Measurements from ENCODE around the gene PTGER1.

The PTGER1 gene, protein sequence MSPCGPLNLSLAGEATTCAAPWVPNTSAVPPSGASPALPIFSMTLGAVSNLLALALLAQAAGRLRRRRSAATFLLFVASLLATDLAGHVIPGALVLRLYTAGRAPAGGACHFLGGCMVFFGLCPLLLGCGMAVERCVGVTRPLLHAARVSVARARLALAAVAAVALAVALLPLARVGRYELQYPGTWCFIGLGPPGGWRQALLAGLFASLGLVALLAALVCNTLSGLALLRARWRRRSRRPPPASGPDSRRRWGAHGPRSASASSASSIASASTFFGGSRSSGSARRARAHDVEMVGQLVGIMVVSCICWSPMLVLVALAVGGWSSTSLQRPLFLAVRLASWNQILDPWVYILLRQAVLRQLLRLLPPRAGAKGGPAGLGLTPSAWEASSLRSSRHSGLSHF

DNA sequence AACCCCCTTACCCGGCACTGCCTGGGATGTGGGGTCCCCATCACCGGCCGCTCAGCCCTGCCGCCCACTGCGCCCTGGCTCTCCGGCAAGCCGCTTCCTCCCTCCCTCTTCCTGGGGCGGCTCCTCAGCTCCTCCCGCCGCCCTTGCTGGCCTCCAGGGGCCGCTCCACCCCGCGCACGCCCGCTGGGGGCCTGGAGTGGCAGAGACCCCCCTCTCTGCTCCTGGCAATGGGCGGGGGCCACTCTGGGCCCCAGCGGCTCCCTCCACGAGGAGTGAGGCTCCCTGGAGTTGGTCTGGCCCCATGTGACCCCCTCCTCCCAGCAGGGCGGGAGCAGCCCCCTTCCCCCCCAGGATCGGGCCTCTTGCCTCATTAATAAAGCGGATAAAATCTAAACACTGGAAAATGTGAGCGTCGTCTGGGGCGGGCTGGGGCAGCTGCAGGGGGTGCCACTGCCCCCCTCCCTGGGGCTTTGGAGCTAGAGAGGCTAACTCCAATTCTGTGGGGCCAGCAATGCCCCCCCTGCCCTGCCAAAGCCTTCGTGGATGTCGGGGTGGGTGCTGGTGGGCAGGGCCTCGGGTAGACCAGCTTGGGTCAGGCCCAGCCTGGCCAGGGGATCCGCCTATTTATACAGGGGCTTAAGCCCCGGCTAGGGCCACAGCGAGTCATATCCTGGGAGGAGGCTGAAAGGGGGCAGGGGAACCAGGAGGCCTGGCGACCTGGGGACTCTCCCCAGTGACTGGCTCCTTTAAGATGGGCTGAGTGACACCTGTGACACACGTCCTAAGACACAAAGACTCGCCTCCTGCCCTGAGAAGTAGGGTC, at the start of gene PTGER1:
TSS of gene PTGER1 (minus strand) at position 104 of the 823 bp plus-strand sequence. CDS start 1,034 bp downstream, outside the sequence.
- Histone ChIP-seq H3K36me3 (ENCODE audit: control insufficient read depth, insufficient read depth, low read length) (peaks cover 26% of the 10 kb centered on the region), H3K27ac (ENCODE audit: low read depth, low read length) (no peak within 1 kb of the TSS), H3K4me1 (ENCODE audit: control insufficient read depth, insufficient read depth, low read length) (peaks cover 20% of the 10 kb centered on the region), H3K9ac (ENCODE audit: low read length) (no peak within 1 kb of the TSS), H3K9me3 (ENCODE audit: control insufficient read depth, insufficient read depth, low read depth, low read length) (no peaks in the 10 kb centered on the region), H3K27me3 (ENCODE audit: control insufficient read depth, insufficient read depth, low read length) (no peaks in the 10 kb centered on the region; the same call in 1 of the 2 replicates), H3K4me3 (ENCODE audit: low read depth, low read length) (peak within 1 kb of the TSS; percentile 27)

GRCh38 chr19:14520543-14520942, 45.4 kb upstream of the PTGER1 start:
- no peak overlapping the region for H3K9ac ChIP-seq (ENCODE audit: low read length)
- H3K4me3 ChIP-seq (ENCODE audit: low read depth, low read length) = no peak overlapping the region
- no peaks in the 10 kb centered on the region for H3K27me3 ChIP-seq (ENCODE audit: control insufficient read depth, insufficient read depth, low read length)
- peaks cover 20% of the 10 kb centered on the region for H3K4me1 ChIP-seq (ENCODE audit: control insufficient read depth, insufficient read depth, low read length)
- peaks cover 12% of the 10 kb centered on the region for H3K36me3 ChIP-seq (ENCODE audit: control insufficient read depth, insufficient read depth, low read length)
- H3K9me3 ChIP-seq (ENCODE audit: control insufficient read depth, insufficient read depth, low read depth, low read length) = no peaks in the 10 kb centered on the region
- H3K27ac ChIP-seq (ENCODE audit: low read depth, low read length) = no peak overlapping the region

DNA sequence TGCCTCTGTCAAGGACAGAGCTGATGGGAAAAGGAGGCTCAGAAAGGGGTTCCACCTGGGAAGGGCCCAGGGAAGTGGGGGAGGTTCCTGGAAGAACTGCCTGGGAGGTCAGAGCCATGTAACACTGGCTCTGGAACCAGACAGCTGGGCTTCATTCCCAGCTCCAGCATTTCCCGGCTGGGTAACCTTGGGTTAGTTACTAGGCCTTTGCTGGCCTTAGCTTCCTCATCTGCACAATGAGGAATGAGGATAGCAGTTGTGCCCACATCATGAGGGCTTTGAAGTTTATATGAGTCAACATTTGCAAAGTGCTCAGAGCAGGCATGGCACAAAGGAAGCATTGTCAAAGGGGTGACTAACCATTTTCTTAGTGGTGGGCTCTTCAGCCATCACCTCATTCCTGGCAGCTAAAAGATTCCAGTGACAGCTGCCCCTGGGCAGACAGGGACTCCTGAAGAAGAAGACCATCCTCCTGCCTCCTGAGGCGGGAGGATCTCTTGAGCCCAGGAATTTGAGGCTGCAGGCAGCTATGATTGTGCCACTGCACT, 44.8 kb upstream of the PTGER1 start:
- Histone ChIP-seq H3K9me3 (ENCODE audit: control insufficient read depth, insufficient read depth, low read depth, low read length) (no peaks in the 10 kb centered on the region), H3K27me3 (ENCODE audit: control insufficient read depth, insufficient read depth, low read length) (no peaks in the 10 kb centered on the region), H3K9ac (ENCODE audit: low read length) (peak overlapping the region; percentile 46), H3K27ac (ENCODE audit: low read depth, low read length) (peak overlapping the region; percentile 74; the same call in 1 of the 2 replicates), H3K4me3 (ENCODE audit: low read depth, low read length) (no peak overlapping the region), H3K4me1 (ENCODE audit: control insufficient read depth, insufficient read depth, low read length) (peaks cover 18% of the 10 kb centered on the region), H3K36me3 (ENCODE audit: control insufficient read depth, insufficient read depth, low read length) (peaks cover 18% of the 10 kb centered on the region)

GRCh38 chr19:14519245-14519859, 44.2 kb upstream of the PTGER1 start:
- peak overlapping the region; percentile 46 for H3K9ac ChIP-seq (ENCODE audit: low read length)
- peak overlapping the region; percentile 74; the same call in 1 of the 2 replicates for H3K27ac ChIP-seq (ENCODE audit: low read depth, low read length)
- H3K4me1 ChIP-seq (ENCODE audit: control insufficient read depth, insufficient read depth, low read length) = peaks cover 18% of the 10 kb centered on the region
- H3K4me3 ChIP-seq (ENCODE audit: low read depth, low read length) = no peak overlapping the region; the same call in 1 of the 2 replicates
- H3K27me3 ChIP-seq (ENCODE audit: control insufficient read depth, insufficient read depth, low read length) = no peaks in the 10 kb centered on the region
- H3K36me3 ChIP-seq (ENCODE audit: control insufficient read depth, insufficient read depth, low read length) = peaks cover 24% of the 10 kb centered on the region
- H3K9me3 ChIP-seq (ENCODE audit: control insufficient read depth, insufficient read depth, low read depth, low read length) = no peaks in the 10 kb centered on the region

GRCh38 chr19:14517840-14518505, 42.8 kb upstream of the PTGER1 start, which contains the start of gene DNAJB1:
Gene DNAJB1 (minus strand): TSS chr19:14518397. CDS start chr19:14518349, 48 bp downstream.
- peak within 1 kb of the TSS; percentile 100 for H3K4me3 ChIP-seq (ENCODE audit: low read depth, low read length)
- peak within 1 kb of the TSS; percentile 93 for H3K27ac ChIP-seq (ENCODE audit: low read depth, low read length)
- H3K9ac ChIP-seq (ENCODE audit: low read length) = peak within 1 kb of the TSS; percentile 97
- no peaks in the 10 kb centered on the region for H3K27me3 ChIP-seq (ENCODE audit: control insufficient read depth, insufficient read depth, low read length)
- H3K4me1 ChIP-seq (ENCODE audit: control insufficient read depth, insufficient read depth, low read length) = peaks cover 18% of the 10 kb centered on the region
- H3K9me3 ChIP-seq (ENCODE audit: control insufficient read depth, insufficient read depth, low read depth, low read length) = no peaks in the 10 kb centered on the region
- peaks cover 29% of the 10 kb centered on the region for H3K36me3 ChIP-seq (ENCODE audit: control insufficient read depth, insufficient read depth, low read length)

- Histone ChIP-seq H3K27me3 (ENCODE audit: control insufficient read depth, insufficient read depth, low read length) (no peaks in the 10 kb centered on the region), H3K9ac (ENCODE audit: low read length) (peak overlapping the region; percentile 68), H3K4me3 (ENCODE audit: low read depth, low read length) (peak overlapping the region; percentile 100), H3K9me3 (ENCODE audit: control insufficient read depth, insufficient read depth, low read depth, low read length) (no peaks in the 10 kb centered on the region), H3K4me1 (ENCODE audit: control insufficient read depth, insufficient read depth, low read length) (peaks cover 18% of the 10 kb centered on the region), H3K27ac (ENCODE audit: low read depth, low read length) (no peak overlapping the region; the same call in 1 of the 2 replicates), H3K36me3 (ENCODE audit: control insufficient read depth, insufficient read depth, low read length) (peaks cover 29% of the 10 kb centered on the region)
These were observed 42.3 kb upstream of the PTGER1 start for GRCh38 chr19:14517446-14517839.

GRCh38 chr19:14516746-14517438, 41.7 kb upstream of the PTGER1 start:
- H3K9ac ChIP-seq (ENCODE audit: low read length) = peak overlapping the region; percentile 68
- no peaks in the 10 kb centered on the region for H3K27me3 ChIP-seq (ENCODE audit: control insufficient read depth, insufficient read depth, low read length)
- H3K36me3 ChIP-seq (ENCODE audit: control insufficient read depth, insufficient read depth, low read length) = peaks cover 29% of the 10 kb centered on the region
- H3K4me3 ChIP-seq (ENCODE audit: low read depth, low read length) = peak overlapping the region; percentile 100
- H3K4me1 ChIP-seq (ENCODE audit: control insufficient read depth, insufficient read depth, low read length) = peaks cover 18% of the 10 kb centered on the region
- no peaks in the 10 kb centered on the region for H3K9me3 ChIP-seq (ENCODE audit: control insufficient read depth, insufficient read depth, low read depth, low read length)
- H3K27ac ChIP-seq (ENCODE audit: low read depth, low read length) = no peak overlapping the region; the same call in 1 of the 2 replicates

DNA sequence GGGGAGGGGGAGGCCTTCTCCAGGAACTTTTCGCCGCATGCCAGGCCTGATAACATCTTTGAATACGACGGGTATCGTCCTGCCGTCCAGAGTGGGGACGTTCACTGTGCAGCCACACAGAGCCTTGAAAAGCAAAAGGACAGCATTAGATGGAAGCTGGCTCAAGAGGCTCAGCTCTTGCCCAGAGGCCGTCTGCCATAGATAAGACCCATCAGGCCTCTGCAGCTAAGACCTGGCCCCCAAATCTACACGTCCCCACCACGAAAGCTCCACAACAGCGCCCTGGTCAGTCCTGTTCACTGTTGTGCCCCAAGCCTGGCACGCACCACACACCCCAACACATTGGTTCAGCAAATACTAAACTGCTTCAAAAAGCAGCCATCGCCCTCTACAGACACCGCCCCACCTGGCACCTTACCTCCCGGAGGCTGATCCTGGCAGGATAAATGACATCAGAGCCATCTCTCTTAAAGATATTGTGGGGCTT, 40.9 kb upstream of the PTGER1 start:
- Histone ChIP-seq H3K4me1 (ENCODE audit: control insufficient read depth, insufficient read depth, low read length) (peaks cover 18% of the 10 kb centered on the region), H3K9me3 (ENCODE audit: control insufficient read depth, insufficient read depth, low read depth, low read length) (no peaks in the 10 kb centered on the region), H3K9ac (ENCODE audit: low read length) (no peak overlapping the region), H3K27ac (ENCODE audit: low read depth, low read length) (no peak overlapping the region), H3K27me3 (ENCODE audit: control insufficient read depth, insufficient read depth, low read length) (no peaks in the 10 kb centered on the region), H3K36me3 (ENCODE audit: control insufficient read depth, insufficient read depth, low read length) (peaks cover 29% of the 10 kb centered on the region), H3K4me3 (ENCODE audit: low read depth, low read length) (peak overlapping the region; percentile 100)

- Histone ChIP-seq H3K4me1 (ENCODE audit: control insufficient read depth, insufficient read depth, low read length) (peaks cover 18% of the 10 kb centered on the region), H3K27ac (ENCODE audit: low read depth, low read length) (no peak overlapping the region), H3K36me3 (ENCODE audit: control insufficient read depth, insufficient read depth, low read length) (peaks cover 29% of the 10 kb centered on the region), H3K9ac (ENCODE audit: low read length) (no peak overlapping the region), H3K4me3 (ENCODE audit: low read depth, low read length) (peak overlapping the region; percentile 100; the same call in 1 of the 2 replicates), H3K9me3 (ENCODE audit: control insufficient read depth, insufficient read depth, low read depth, low read length) (no peaks in the 10 kb centered on the region), H3K27me3 (ENCODE audit: control insufficient read depth, insufficient read depth, low read length) (no peaks in the 10 kb centered on the region)
These were observed 40.4 kb upstream of the PTGER1 start for GRCh38 chr19:14515501-14516047.

Measured in HUES6 (cell line).